CD4-positive, alpha-beta T cell (primary cell): Measurements from ENCODE around the gene P2RX2. TPM values are rescaled to one million over a fixed set of nuclear protein-coding genes. Genes with fewer than 3 reads are reported as not detected.
A peak's percentile ranks its signal among the peaks of the same experiment; 100 is the strongest.
"Not testable (repeated sequence)": the region's sequence is repeated elsewhere in the genome, so short reads cannot be mapped to it uniquely, and the experiment has no call there.

Source experiments
- ATAC-seq: fragments of 200-7000 bp; cut with Tn5 transposase; one replicate; pipeline ENCODE4 v1.10.0; 2022; ENCODE audit warnings: mild to moderate bottlenecking; ENCODE audit not compliant: poor library complexity
- CTCF ChIA-PET: fragments of 350-600 bp; sonication (Branson Sonifier 250); formaldehyde crosslinking; loops from one replicate; lab custom pipeline; 2021; ENCODE audit warnings: antibody characterized with exemption, inconsistent platforms; lab: Charles Lee
- POLR2A ChIA-PET: fragments of 350-600 bp; sonication (Branson Sonifier 250); formaldehyde crosslinking; loops from one replicate; lab custom pipeline; 2021; ENCODE audit warnings: antibody characterized with exemption, inconsistent platforms; lab: Charles Lee
- DNase-seq, 14 experiments: peaks; one replicate each; pipeline ENCODE4 v3.0.0-alpha.2; 2013 to 2020; ENCODE audit warnings: mixed read lengths in 2 of 14
- H3K27ac ChIP-seq, 2 donors: one replicate each; pipeline versions ENCODE4 v1.5.1 to v1.7.0; 2013; ENCODE audit warnings: low read length in 2 of 2, low read depth in 1 of 2, mild to moderate bottlenecking in 1 of 2
- H3K27me3 ChIP-seq, 2 experiments: 1 replicate in 1 of 2; 2 replicates in 1 of 2; pipeline versions ENCODE4 v1.6.1 to v1.7.0; 2013; ENCODE audit warnings: low read length in 2 of 2, control low read depth in 1 of 2, mild to moderate bottlenecking in 1 of 2, moderate library complexity in 1 of 2; ENCODE audit not compliant: insufficient read depth in 2 of 2, control insufficient read depth in 1 of 2
- H3K36me3 ChIP-seq: one replicate; pipeline ENCODE4 v1.6.1; 2013; ENCODE audit warnings: low read length, control low read depth; ENCODE audit not compliant: insufficient read depth
- H3K4me1 ChIP-seq: one replicate; pipeline ENCODE4 v1.6.1; 2013; ENCODE audit warnings: low read length, control low read depth; ENCODE audit not compliant: insufficient read depth
- H3K4me3 ChIP-seq: one replicate; pipeline ENCODE4 v1.5.1; 2013; ENCODE audit warnings: mild to moderate bottlenecking, low read length, moderate library complexity
- H3K9me3 ChIP-seq, 2 experiments: 1 replicate in 1 of 2; 2 replicates in 1 of 2; pipeline versions ENCODE4 v1.6.1 to v1.7.0; 2013; ENCODE audit warnings: low read length in 2 of 2, mild to moderate bottlenecking in 2 of 2, control low read depth in 1 of 2, moderate library complexity in 1 of 2; ENCODE audit not compliant: control insufficient read depth in 1 of 2, insufficient read depth in 1 of 2
- H3K27ac Mint-ChIP-seq: one replicate; pipeline ENCODE4 v1.8.0; 2020; ENCODE audit warnings: mixed read lengths
- H3K27me3 Mint-ChIP-seq: one replicate; pipeline ENCODE4 v1.8.0; 2021; ENCODE audit warnings: mixed read lengths
- H3K36me3 Mint-ChIP-seq: one replicate; pipeline ENCODE4 v1.8.0; 2021; ENCODE audit warnings: low read depth, mixed read lengths
- H3K4me1 Mint-ChIP-seq: one replicate; pipeline ENCODE4 v1.8.0; 2021; ENCODE audit warnings: low read depth, mixed read lengths
- H3K4me3 Mint-ChIP-seq: one replicate; pipeline ENCODE4 v1.8.0; 2020; ENCODE audit warnings: mild to moderate bottlenecking, mixed read lengths
- H3K9me3 Mint-ChIP-seq: one replicate; pipeline ENCODE4 v1.8.0; 2020; ENCODE audit warnings: mixed read lengths
- intact Hi-C, 2 experiments: fragments of 100-400 bp; cut with DNase I in 1 of 2; cut with micrococcal nuclease in 1 of 2; formaldehyde crosslinking; loops; one replicate each; pipeline versions ENCODE4 v1.15.1 to v1.9.0; 2023 to 2025; cut with DNase I, micrococcal nuclease
- total RNA-seq, 174 experiments: library from RNA in 2 of 174; stranded (reverse) in 2 of 174; gene quantifications; one replicate each; pipeline ENCODE4 v1.2.3 and lab custom pipeline; 2021 to 2026
- TF ChIP-seq, protein P1 (sequence below): fragments of 200-600 bp; IDR thresholded peaks from one replicate; pipeline ENCODE4 v1.8.0; 2022; ENCODE audit warnings: antibody characterized with exemption, mild to moderate bottlenecking

P2RX2 gene
- total RNA-seq, 2 experiments from 2014 or later, result not detected

DNA sequence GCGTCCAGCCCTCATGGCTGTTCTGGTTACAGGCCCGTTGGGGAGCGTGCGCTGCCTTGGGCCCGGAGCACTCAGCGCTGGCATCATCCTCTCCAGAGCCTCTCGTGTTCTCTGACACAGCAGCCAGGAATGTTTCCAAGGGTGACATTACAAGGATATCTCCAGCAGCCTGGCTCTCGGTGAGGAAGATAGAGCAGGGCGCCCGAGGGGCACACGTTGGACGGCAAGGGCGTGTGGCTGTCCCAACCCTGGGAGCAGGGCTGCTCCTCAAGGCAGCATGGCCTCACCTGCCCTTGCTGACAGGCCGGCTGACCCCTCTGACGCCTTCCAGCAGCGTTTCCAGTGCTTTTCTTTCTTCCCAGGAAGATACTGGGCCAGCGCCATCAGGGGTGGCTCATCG, 22.6 kb upstream of the P2RX2 start:
- ChIA-PET POLR2A (no interaction called here), CTCF (interaction anchor here (1.4 kb wide), 1 partner anchor 19 kb away, joined by 3 read pairs; no protein-coding TSS in a partner anchor)
- Histone ChIP-seq H3K9me3 (peaks cover 0 to 4% of the 10 kb centered on the region in 2 experiments), H3K27me3 (peaks cover 0 to 13% of the 10 kb centered on the region in 2 experiments), H3K27ac (no peak overlapping the region), H3K4me1 (peaks cover 31% of the 10 kb centered on the region), H3K4me3 (no peak overlapping the region), H3K36me3 (no peaks in the 10 kb centered on the region)
- Mint-ChIP-seq H3K4me3 (peak overlapping the region; percentile 34), H3K27ac (no peak overlapping the region), H3K36me3 (no peaks in the 10 kb centered on the region), H3K27me3 (peaks cover 24% of the 10 kb centered on the region), H3K9me3 (no peaks in the 10 kb centered on the region), H3K4me1 (peaks cover 31% of the 10 kb centered on the region)
- no peak for ATAC-seq
- intact Hi-C loops, result no loop called here
- TF ChIP-seq, protein P1, sequence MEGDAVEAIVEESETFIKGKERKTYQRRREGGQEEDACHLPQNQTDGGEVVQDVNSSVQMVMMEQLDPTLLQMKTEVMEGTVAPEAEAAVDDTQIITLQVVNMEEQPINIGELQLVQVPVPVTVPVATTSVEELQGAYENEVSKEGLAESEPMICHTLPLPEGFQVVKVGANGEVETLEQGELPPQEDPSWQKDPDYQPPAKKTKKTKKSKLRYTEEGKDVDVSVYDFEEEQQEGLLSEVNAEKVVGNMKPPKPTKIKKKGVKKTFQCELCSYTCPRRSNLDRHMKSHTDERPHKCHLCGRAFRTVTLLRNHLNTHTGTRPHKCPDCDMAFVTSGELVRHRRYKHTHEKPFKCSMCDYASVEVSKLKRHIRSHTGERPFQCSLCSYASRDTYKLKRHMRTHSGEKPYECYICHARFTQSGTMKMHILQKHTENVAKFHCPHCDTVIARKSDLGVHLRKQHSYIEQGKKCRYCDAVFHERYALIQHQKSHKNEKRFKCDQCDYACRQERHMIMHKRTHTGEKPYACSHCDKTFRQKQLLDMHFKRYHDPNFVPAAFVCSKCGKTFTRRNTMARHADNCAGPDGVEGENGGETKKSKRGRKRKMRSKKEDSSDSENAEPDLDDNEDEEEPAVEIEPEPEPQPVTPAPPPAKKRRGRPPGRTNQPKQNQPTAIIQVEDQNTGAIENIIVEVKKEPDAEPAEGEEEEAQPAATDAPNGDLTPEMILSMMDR, result no peak
- DNase-seq, result no peak

DNA sequence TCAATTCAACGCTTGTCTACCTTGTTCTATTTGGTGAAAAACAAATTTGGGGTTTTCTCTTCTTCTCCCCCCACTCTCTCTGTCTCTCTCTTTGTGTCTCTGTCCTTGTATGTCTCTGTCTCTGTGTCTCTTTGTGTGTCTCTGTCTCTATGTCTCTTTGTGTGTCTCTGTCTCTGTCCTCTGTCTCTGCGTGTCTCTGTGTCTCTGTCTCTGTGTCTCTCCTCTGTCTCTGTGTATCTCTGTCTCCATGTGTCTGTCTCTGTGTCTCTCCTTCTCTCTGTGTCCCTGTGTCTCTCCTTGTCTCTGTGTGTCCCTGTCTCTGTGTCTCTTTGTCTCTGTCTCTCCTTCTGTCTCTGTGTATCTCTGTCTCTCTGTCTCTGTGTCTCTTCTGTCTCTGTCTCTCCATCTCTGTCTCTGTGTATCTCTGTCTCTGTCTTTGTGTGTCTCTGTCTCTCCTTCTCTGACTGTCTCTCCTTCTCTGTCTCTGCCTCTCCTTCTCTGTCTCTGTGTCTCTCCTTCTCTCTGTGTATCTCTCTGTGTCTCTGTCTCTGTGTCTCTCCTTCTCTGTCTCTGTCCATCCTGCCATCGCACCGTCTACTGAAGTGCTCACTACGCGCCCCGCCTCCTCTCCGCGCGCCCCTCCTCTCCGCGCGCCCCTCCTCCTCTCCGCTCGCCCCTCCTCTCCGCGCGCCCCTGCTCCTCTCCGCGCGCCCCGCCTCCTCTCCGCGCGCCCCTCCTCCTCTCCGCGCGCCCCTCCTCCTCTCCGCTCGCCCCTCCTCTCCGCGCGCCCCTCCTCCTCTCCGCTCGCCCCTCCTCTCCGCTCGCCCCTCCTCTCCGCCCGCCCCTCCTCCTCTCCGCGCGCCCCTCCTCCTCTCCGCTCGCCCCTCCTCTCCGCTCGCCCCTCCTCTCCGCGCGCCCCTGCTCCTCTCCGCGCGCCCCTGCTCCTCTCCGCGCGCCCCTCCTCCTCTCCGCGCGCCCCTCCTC, 21.0 kb upstream of the P2RX2 start:
- TF ChIP-seq, protein P1, result no peak
- Histone ChIP-seq H3K4me1 (peaks cover 34% of the 10 kb centered on the region), H3K27ac (no peak overlapping the region), H3K36me3 (no peaks in the 10 kb centered on the region), H3K27me3 (peaks cover 5 to 16% of the 10 kb centered on the region in 2 experiments), H3K9me3 (peaks cover 0 to 10% of the 10 kb centered on the region in 2 experiments), H3K4me3 (peak overlapping the region; percentile 42)
- Mint-ChIP-seq H3K36me3 (no peaks in the 10 kb centered on the region), H3K27me3 (peaks cover 29% of the 10 kb centered on the region), H3K4me3 (peak overlapping the region; percentile 87), H3K9me3 (no peaks in the 10 kb centered on the region), H3K27ac (no peak overlapping the region), H3K4me1 (peaks cover 31% of the 10 kb centered on the region)
- ATAC-seq (peak; percentile 54), DNase-seq (peak in 7 of 14 experiments; percentile 16 to 67 (median 48))
- CTCF ChIA-PET, result no interaction called here
- intact Hi-C loops, result no loop called here
- POLR2A ChIA-PET, result no interaction called here

DNA sequence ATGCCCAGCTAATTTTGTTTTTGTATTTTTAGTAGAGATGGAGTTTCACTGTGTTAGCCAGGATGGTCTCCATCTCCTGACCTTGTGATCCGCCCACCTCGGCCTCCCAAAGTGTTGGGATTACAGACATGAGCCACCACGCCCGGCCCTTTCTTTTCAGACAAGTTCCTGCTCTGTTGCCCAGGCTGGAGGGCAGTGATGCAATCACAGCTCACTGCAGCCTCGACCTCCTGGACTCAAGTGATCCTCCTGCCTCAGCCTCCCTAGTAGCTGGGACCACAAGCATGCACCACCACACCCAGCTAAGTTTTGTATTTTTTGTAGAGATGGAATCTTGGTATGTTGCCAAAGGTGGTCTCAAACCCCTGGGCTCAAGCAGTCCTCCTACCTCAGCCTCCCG, 19.1 kb upstream of the P2RX2 start:
- Mint-ChIP-seq H3K4me3 (peak overlapping the region; percentile 75), H3K27ac (peak overlapping the region; percentile 17), H3K4me1 (peaks cover 27% of the 10 kb centered on the region), H3K27me3 (peaks cover 28% of the 10 kb centered on the region)
- H3K27ac ChIP-seq, DNase-seq, ATAC-seq, intact Hi-C loops, POLR2A ChIA-PET, H3K36me3 ChIP-seq, H3K36me3 Mint-ChIP-seq, H3K9me3 Mint-ChIP-seq, H3K4me3 ChIP-seq: not testable (repeated sequence)
- Histone ChIP-seq H3K9me3 (peaks cover 0 to 22% of the 10 kb centered on the region in 2 experiments), H3K4me1 (peaks cover 34% of the 10 kb centered on the region), H3K27me3 (peaks cover 24 to 27% of the 10 kb centered on the region in 2 experiments)
- CTCF ChIA-PET, result interaction anchor here (0.7 to 1.9 kb wide), 3 partner anchors 11 to 16 kb away, joined by 3 to 11 read pairs (median 4); partner anchors contain the start of gene LRCOL1
